AG04449 (cell line): ENCODE results near the gene PLXDC1.
A peak's percentile ranks its signal among the peaks of the same experiment; 100 is the strongest.

Source experiments
- CTCF ChIA-PET: fragments of 350-600 bp; formaldehyde crosslinking; extraction: SDS; loops from one replicate; lab custom pipeline; 2021; ENCODE audit warnings: antibody characterized with exemption; lab: Yijun Ruan, JAX
- POLR2A ChIA-PET: fragments of 400-600, 350-600 bp; formaldehyde crosslinking; extraction: SDS; loops from one replicate; lab custom pipeline; 2020; ENCODE audit warnings: antibody characterized with exemption, inconsistent platforms; lab: Yijun Ruan, JAX
- DNase-seq: peaks from one replicate; pipeline ENCODE4 v3.0.0-alpha.2; 2010; ENCODE audit warnings: low read depth, low spot score
- H3K4me3 ChIP-seq: 2 replicates; pipeline ENCODE4 v1.5.1; 2011; ENCODE audit warnings: low read depth, mild to moderate bottlenecking, control low read depth, low read length
- TF ChIP-seq, protein P1 (sequence below): IDR thresholded peaks from one replicate; pipeline ENCODE4 v1.5.1; 2011; ENCODE audit warnings: mild to moderate bottlenecking, moderate library complexity, low read length, control low read depth, inconsistent platforms; ENCODE audit not compliant: insufficient read depth; ENCODE audit errors: missing control alignments

The PLXDC1 gene

DNA sequence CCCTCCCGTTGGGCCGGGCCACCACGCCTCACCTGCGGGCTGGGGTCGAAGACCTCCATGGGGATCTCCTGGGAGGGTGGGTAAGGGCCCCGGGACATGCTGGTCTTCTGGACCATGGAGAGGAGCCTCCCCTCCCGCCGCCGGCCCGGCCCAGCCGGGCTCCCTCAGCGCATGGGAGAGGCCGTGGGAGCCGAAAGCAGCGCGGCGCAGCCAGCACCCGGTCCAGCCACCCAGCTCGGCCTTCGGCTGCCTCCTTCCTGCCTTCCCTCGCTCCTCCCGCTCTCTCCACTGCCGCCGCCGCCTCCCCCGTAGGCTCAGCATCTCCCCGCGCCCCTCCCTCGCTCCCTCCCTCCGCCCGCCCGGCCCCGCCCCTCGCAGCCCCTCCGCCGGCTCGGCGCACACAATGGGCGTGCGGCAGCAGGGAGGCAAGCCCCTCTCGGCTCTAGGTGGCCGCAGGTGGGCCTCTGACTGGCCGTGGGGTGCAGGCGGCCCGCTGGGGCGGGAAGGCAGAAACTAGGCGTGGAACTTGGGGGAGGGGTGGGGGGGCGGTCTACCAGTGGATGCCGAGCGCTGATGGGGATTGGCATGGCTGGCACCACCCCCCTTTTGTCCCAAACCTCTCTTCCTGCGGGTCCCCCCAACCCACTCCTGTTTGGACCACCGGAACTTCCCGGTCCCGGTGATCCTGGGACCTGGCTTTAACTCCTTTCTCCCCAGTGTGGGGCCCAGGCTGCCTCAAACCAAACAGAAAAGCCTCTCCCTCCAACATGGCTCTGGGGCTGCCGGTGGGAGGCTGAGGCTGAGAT lies 46.1 kb upstream of the PLXDC1 start, which contains the start of gene CACNB1:
Gene CACNB1, minus strand, starts transcription at position 290 of the 806 bp plus-strand sequence. Its CDS starts 174 bp downstream, at position 116.
- TF ChIP-seq, protein P1, sequence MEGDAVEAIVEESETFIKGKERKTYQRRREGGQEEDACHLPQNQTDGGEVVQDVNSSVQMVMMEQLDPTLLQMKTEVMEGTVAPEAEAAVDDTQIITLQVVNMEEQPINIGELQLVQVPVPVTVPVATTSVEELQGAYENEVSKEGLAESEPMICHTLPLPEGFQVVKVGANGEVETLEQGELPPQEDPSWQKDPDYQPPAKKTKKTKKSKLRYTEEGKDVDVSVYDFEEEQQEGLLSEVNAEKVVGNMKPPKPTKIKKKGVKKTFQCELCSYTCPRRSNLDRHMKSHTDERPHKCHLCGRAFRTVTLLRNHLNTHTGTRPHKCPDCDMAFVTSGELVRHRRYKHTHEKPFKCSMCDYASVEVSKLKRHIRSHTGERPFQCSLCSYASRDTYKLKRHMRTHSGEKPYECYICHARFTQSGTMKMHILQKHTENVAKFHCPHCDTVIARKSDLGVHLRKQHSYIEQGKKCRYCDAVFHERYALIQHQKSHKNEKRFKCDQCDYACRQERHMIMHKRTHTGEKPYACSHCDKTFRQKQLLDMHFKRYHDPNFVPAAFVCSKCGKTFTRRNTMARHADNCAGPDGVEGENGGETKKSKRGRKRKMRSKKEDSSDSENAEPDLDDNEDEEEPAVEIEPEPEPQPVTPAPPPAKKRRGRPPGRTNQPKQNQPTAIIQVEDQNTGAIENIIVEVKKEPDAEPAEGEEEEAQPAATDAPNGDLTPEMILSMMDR: no peak
- DNase-seq: no peak
- ChIA-PET POLR2A (no interaction called here), CTCF (interaction anchor here (1.0 to 13.8 kb wide), 7 partner anchors 22 to 215 kb away, joined by 3 to 429 read pairs (median 6); no protein-coding TSS in a partner anchor)
- peak within 1 kb of the TSS; percentile 78 for H3K4me3 ChIP-seq

DNA sequence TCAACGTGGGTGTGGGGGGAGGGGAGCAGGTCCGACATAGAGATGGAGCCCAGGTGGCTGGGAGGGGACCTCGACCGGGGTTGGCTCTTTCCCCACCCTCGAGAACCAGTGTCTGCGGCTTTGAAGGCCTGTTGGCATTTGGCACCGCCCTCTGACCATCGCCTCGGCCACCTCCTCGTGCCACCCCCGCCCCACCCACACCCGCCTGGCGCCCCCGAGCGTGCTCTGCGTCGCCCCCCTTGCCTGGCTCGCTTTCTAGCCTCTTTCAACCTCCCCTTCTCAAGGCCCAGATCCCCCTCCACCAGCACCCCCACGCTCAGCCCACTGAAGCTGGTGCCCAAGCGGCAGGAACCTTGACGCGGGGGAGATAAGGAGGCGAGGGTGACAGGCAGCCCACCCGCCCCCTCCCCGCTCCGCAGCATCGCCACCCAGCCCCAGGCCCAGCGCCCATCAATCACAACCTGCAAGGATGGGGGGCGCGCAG lies 45.4 kb upstream of the PLXDC1 start:
- POLR2A ChIA-PET: no interaction called here

DNA sequence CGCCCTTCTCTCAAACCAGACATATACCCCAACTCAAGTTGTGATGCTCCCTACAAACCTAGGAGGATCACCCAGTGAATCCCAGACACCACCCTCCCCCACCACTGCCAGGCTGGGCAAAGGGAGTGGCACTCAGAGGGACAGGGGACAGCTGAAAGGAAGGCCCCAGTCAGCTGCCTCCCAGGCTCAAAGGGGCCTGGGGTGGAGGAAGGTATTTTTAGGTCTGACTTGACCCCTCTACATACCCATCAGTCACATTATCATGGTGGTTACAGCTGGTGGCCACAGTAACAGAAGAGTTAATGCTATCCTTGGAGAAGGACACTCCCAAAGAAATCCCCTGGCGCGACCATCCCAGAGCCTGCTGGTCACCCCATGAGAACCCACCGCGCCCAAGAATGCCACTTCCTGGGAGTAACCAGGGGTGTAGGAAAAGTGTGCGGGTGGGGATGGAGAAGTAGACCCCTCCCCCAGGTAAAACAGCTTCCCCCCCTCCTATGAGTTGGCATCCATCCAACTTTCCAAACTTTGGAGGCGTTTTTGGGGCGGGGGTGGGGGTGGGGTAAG lies 44.9 kb upstream of the PLXDC1 start:
- H3K4me3 ChIP-seq: peak overlapping the region; percentile 78
- CTCF ChIA-PET: interaction anchor here (1.0 to 9.2 kb wide), 7 partner anchors 10 to 213 kb away, joined by 3 to 76 read pairs (median 10); no protein-coding TSS in a partner anchor
- DNase-seq: no peak
- POLR2A ChIA-PET: no interaction called here
- TF ChIP-seq, protein P1: no peak

More for the DNA sequence above, 45.4 kb upstream of the PLXDC1 start:
- no peak for DNase-seq
- CTCF ChIA-PET: interaction anchor here (1.0 to 9.2 kb wide), 6 partner anchors 11 to 213 kb away, joined by 3 to 76 read pairs (median 8); no protein-coding TSS in a partner anchor
- H3K4me3 ChIP-seq: peak overlapping the region; percentile 78
- TF ChIP-seq, protein P1: no peak

DNA sequence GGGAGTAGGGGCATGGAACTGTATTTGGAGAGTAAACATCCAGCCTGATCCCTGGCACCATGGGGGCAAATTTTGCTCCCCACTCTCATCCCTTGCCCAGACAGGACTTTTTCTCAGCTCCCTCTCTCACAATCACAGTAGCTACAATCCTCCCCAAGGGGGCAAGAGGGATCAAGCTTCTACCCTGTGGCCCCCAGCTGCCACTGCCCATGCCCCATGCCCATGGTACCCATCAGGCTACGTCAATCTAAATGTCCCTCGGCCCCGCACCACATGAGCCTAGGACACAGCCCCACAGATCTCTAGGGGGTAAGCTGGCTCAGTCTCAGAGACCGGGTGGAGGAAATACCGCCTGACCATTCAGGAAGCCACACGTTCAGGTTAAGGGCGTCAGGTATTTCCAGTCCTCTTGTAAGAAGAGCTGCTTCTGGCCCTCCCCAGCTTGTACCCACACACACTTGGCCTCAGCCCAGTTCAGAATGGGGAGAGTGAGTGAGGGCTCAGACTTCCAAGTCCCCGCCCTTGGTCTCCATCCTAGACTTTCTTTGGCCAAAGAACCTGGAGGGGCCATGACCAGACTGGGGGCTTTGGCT lies 44.2 kb upstream of the PLXDC1 start:
- CTCF ChIA-PET: interaction anchor here (1.2 to 9.2 kb wide), 8 partner anchors 10 to 212 kb away, joined by 5 to 76 read pairs (median 8); partner anchors contain the start of gene ARL5C
- TF ChIP-seq, protein P1: no peak
- POLR2A ChIA-PET: no interaction called here
- no peak for DNase-seq
- H3K4me3 ChIP-seq: peak overlapping the region; percentile 78

DNA sequence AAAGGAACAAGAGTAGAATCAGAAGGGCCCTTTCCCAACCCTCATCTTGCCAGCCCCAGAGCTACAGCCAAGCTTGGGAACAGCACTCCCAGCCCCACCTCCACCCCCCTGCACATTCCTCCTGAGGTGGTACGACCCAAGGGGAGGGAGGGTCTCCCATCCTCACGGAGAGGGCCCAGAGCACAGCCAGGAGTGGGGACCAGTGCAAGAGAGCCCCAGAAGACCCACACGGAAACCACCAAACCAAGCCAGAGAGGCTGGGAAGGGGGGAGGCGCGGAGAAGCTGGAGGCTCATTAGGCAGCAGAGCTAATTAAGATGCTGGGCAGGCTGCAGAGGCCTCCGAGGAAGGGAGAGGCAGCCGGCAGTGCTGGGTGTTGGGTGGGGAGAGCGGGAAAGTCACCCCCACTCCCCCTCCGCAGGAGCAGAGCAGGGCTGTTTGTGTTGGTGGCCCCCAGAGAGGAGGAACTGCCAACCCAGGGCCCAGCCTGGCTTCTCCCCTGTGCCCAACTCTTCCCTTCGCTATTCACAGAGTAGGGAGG lies 43.6 kb upstream of the PLXDC1 start:
- CTCF ChIA-PET: interaction anchor here (0.6 to 9.2 kb wide), 12 partner anchors 9 to 393 kb away, joined by 3 to 76 read pairs (median 5); partner anchors contain the start of gene ARL5C
- POLR2A ChIA-PET: no interaction called here
- no peak for DNase-seq
- H3K4me3 ChIP-seq: peak overlapping the region; percentile 78
- TF ChIP-seq, protein P1: no peak
